Right lobe of liver (tissue), 6 donors: ENCODE data around the gene IGFBP2. TPM values are rescaled to one million over a fixed set of nuclear protein-coding genes. Genes with fewer than 3 reads are reported as not detected.

Source experiments
- ATAC-seq, 4 donors: fragments of 200-7000 bp; cut with Tn5 transposase; one replicate each; pipeline ENCODE4 v1.9.1; 2020; ENCODE audit warnings: mild to moderate bottlenecking in 4 of 4, moderate library complexity in 4 of 4
- DNase-seq, 3 donors: peaks; one replicate each; pipeline ENCODE4 v3.0.0-alpha.2; 2020
- H3K27ac ChIP-seq, 3 donors: fragments of 200-600 bp; one replicate each; pipeline ENCODE4 v1.8.0; 2022
- H3K27me3 ChIP-seq, 2 donors: fragments of 200-600 bp; one replicate each; pipeline ENCODE4 v1.8.0; 2022
- H3K36me3 ChIP-seq, 4 donors: fragments of 200-600 bp; sonication (generic) in 1 of 4; one replicate each; pipeline versions ENCODE4 v1.5.1 to v1.8.0; 2017 to 2022; ENCODE audit warnings: control low read depth in 1 of 4
- H3K4me1 ChIP-seq, 4 donors: fragments of 200-600 bp; sonication (generic) in 1 of 4; one replicate each; pipeline versions ENCODE4 v1.5.1 to v1.8.0; 2017 to 2022; ENCODE audit warnings: control low read depth in 1 of 4
- H3K4me3 ChIP-seq, 3 donors: fragments of 200-600 bp; one replicate each; pipeline ENCODE4 v1.8.0; 2022
- H3K9me3 ChIP-seq, 4 donors: fragments of 200-600 bp; sonication (generic) in 1 of 4; one replicate each; pipeline versions ENCODE4 v1.5.1 to v1.8.0; 2017 to 2022; ENCODE audit warnings: control low read depth in 1 of 4
- CTCF ChIP-seq, 4 donors: fragments of 200-600 bp in 3 of 4; fragments of 450-650 bp in 1 of 4; IDR thresholded peaks; one replicate each; pipeline versions ENCODE4 v1.5.1 to v1.8.0; 2016 to 2022; ENCODE audit warnings: antibody characterized with exemption in 4 of 4, mild to moderate bottlenecking in 2 of 4
- POLR2A ChIP-seq: fragments of 450-650 bp; IDR thresholded peaks from one replicate; pipeline ENCODE4 v1.6.1; 2017; ENCODE audit warnings: antibody characterized with exemption, mild to moderate bottlenecking
- WGBS: methylation state at CpG from one replicate; pipeline ENCODE4 v1.1.6; 2018; ENCODE audit warnings: low coverage, low lambda C conversion rate; ENCODE audit not compliant: insufficient coverage; ENCODE audit errors: missing lambda C conversion rate; 5-methylcytosine and 5-hydroxymethylcytosine counted together
- intact Hi-C, 2 donors: fragments of 100-400 bp; cut with DNase I; formaldehyde crosslinking; loops; one replicate each; pipeline versions ENCODE4 v1.11.2 to v1.14.1; 2022
- total RNA-seq, 6 experiments: library from RNA; depleted of rRNA in 2 of 6; stranded (reverse); fragments of >200 nt in 2 of 6; fragmentation: NEBNext Ultra II Directional in 3 of 6; extraction: Animal tissue kit (Norgen Biotek cat#: 25700) in 3 of 6; gene quantifications; one replicate each; pipeline versions ENCODE4 v1.1.0 to v1.2.4, GENCODE V29; 2016 to 2023
- donor health status: DM: no; HTN: yes; CAD: no.
- donor health status: DM: no; HTN: no; CAD: no.
- donor health status: DM: no; HTN: no; CAD: no.
- donor health status: DM: no; HTN: yes; CAD: no.
- donor health status: DM: no; HTN: yes; CAD: no.

The IGFBP2 gene
- total RNA-seq, 6 experiments from 2014 or later = 276 to 1,091 (median 406) TPM

GRCh38 chr2:216621292-216621691, 11.9 kb upstream of the IGFBP2 start:
- no peaks in the 10 kb centered on the region for H3K27me3 ChIP-seq
- no peak overlapping the region for H3K4me3 ChIP-seq
- peaks cover 0 to 39% (median 7%) of the 10 kb centered on the region in 4 donors for H3K4me1 ChIP-seq
- intact Hi-C loops = no loop called here
- WGBS = 61% methylated on average over 4 of the region's 4 CpGs
- H3K27ac ChIP-seq = peak overlapping the region in 1 of 3 donors; percentile 70
- no peaks in the 10 kb centered on the region for H3K36me3 ChIP-seq
- ATAC-seq (peak in 3 of 4 donors; percentile 13 to 45 (median 14)), DNase-seq (no peak)
- TF ChIP-seq POLR2A (no peak), CTCF (IDR thresholded peaks at IDR 0.05) (no peak)
- H3K9me3 ChIP-seq = no peaks in the 10 kb centered on the region

- intact Hi-C loops = no loop called here
- Histone ChIP-seq H3K36me3 (no peaks in the 10 kb centered on the region), H3K27ac (no peak overlapping the region), H3K9me3 (no peaks in the 10 kb centered on the region), H3K27me3 (no peaks in the 10 kb centered on the region), H3K4me1 (peaks cover 0 to 28% (median 3%) of the 10 kb centered on the region in 4 donors), H3K4me3 (no peak overlapping the region)
- ATAC-seq = no peak
- no peak for DNase-seq
- WGBS = 59% methylated on average over 3 of the region's 4 CpGs
- TF ChIP-seq CTCF (IDR thresholded peaks at IDR 0.05) = no peak
- TF ChIP-seq POLR2A = no peak
Observed at GRCh38 chr2:216622526-216622925, 10.7 kb upstream of the IGFBP2 start.

DNA sequence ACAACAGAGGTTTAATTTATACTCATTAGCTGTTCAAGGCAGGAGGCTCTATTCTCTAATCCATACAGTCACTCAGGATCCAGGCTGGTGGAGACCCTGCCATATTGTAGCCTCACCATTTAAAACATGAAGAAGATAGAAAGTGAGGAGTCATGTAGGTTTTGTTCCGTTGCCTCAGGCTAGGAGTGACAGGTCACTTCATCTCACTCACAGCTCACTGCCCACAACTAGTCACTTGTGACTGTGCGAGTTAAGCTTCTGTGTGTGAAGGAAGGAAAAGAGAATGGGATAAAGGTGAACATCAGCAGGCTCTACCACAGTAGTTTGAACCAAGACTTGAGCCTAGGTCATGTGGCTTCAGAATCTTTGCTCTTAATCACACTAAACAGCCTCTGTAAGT, 9.0 kb upstream of the IGFBP2 start:
- ATAC-seq (no peak), DNase-seq (no peak)
- intact Hi-C loops = no loop called here
- Histone ChIP-seq H3K4me3 (no peak overlapping the region), H3K27ac (no peak overlapping the region), H3K9me3 (no peaks in the 10 kb centered on the region), H3K36me3 (no peaks in the 10 kb centered on the region), H3K27me3 (no peaks in the 10 kb centered on the region), H3K4me1 (peaks cover 0 to 19% (median 3%) of the 10 kb centered on the region in 4 donors)
- WGBS = 100% methylated on average over 2 of the region's 2 CpGs
- TF ChIP-seq CTCF (IDR thresholded peaks at IDR 0.05) = no peak
- no peak for TF ChIP-seq POLR2A

- Histone ChIP-seq H3K27me3 (no peaks in the 10 kb centered on the region), H3K27ac (no peak overlapping the region), H3K4me1 (peaks cover 0 to 6% (median 0%) of the 10 kb centered on the region in 4 donors), H3K36me3 (no peaks in the 10 kb centered on the region), H3K4me3 (no peak overlapping the region), H3K9me3 (no peaks in the 10 kb centered on the region)
- no peak for ATAC-seq
- TF ChIP-seq POLR2A (no peak), CTCF (IDR thresholded peaks at IDR 0.05) (no peak)
- intact Hi-C loops = no loop called here
- 76% methylated on average over 6 of the region's 7 CpGs for WGBS
- DNase-seq = no peak
Observed at GRCh38 chr2:216626168-216626874, 6.9 kb upstream of the IGFBP2 start.
